Measurements from ENCODE around the gene FADS1. TPM values are rescaled to one million over a fixed set of nuclear protein-coding genes. Genes with fewer than 3 reads are reported as not detected.

The FADS1 gene
- total RNA-seq, 2 experiments from 2014 or later, result not detected

DNA sequence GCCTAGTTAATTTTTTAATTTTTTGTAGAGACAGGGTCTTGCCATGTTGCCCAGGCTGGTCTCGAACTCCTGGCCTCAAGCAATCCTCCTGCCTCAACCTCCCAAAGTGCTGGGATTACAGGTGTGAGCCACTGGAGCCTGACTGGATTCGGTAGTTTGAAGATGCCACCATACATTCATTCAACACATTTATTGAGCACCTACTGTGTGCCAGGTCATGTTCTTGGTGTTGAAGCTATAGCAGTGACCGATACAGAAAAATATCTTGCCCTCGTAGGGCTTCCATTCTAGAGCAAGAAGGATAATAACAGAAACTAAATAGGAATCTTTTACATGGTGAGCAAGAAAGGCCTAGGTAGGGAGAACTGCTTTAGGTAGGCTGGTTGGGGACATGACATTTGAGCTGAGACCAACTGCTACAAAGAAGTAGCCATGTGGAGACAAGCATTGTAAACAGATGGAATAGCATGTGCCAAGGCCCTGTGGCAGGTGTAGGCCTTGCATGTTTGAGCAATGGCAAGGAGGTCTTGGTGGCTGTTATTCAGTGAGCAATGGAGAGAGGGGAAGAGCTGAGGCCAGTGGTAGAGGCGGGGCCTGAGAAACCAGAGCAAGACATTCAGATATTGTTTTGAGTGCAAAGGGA, 66.1 kb downstream of the FADS1 start:
- TF ChIP-seq, protein P1, sequence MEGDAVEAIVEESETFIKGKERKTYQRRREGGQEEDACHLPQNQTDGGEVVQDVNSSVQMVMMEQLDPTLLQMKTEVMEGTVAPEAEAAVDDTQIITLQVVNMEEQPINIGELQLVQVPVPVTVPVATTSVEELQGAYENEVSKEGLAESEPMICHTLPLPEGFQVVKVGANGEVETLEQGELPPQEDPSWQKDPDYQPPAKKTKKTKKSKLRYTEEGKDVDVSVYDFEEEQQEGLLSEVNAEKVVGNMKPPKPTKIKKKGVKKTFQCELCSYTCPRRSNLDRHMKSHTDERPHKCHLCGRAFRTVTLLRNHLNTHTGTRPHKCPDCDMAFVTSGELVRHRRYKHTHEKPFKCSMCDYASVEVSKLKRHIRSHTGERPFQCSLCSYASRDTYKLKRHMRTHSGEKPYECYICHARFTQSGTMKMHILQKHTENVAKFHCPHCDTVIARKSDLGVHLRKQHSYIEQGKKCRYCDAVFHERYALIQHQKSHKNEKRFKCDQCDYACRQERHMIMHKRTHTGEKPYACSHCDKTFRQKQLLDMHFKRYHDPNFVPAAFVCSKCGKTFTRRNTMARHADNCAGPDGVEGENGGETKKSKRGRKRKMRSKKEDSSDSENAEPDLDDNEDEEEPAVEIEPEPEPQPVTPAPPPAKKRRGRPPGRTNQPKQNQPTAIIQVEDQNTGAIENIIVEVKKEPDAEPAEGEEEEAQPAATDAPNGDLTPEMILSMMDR (conservative IDR thresholded peaks at IDR 0.05; ENCODE audit: low read length), result no peak
- TF ChIP-seq EZH2phosphoT487 (IDR thresholded peaks at IDR 0.05; ENCODE audit: borderline replicate concordance, low read depth, low read length), result no peak
- Histone ChIP-seq H3K4me2 (ENCODE audit: low read length) (no peak overlapping the region), H3K79me2 (ENCODE audit: insufficient read depth, low read depth, low read length) (no peaks in the 10 kb centered on the region), H3K9me2 (ENCODE audit: insufficient read depth, low read length) (no peaks in the 10 kb centered on the region), H3K4me1 (ENCODE audit: insufficient read depth, low read length, poor library complexity, severe bottlenecking) (no peaks in the 10 kb centered on the region), H3K4me3 (ENCODE audit: low read depth, low read length, poor library complexity, severe bottlenecking) (no peak overlapping the region), H3K9me3 (ENCODE audit: low read length) (no peaks in the 10 kb centered on the region), H3K27ac (ENCODE audit: low read depth, low read length, poor library complexity, severe bottlenecking) (no peak overlapping the region), H3K36me3 (ENCODE audit: insufficient read depth, low read length) (no peaks in the 10 kb centered on the region), H4K20me1 (ENCODE audit: insufficient read depth, low read length) (no peaks in the 10 kb centered on the region), H2AFZ (ENCODE audit: low read length) (no peak overlapping the region)
- ChIA-PET CTCF (ENCODE audit: unreplicated experiment) (interaction anchor here (0.5 kb wide), 1 partner anchor 11 kb away, joined by 4 read pairs; no protein-coding TSS in a partner anchor), POLR2A (interaction anchor here (0.6 kb wide), 2 partner anchors 60 to 635 kb away, joined by 3 read pairs; no protein-coding TSS in a partner anchor)
- DNase-seq (ENCODE audit: low spot score), result no peak
- BruUV-seq (replicated peaks), result no TSS peak
- intact Hi-C loops (cut with micrococcal nuclease; ENCODE audit: unreplicated experiment), result no loop called here

Other genes starting within 250 kb of the FADS1 start
- not detected in 2 replicates for gene SYT7, start 235.9 kb downstream of the FADS1 start, total RNA-seq (2014; rRNA removed; shearing (Covaris generic))
- gene SYT7, start 235.9 kb downstream of the FADS1 start, total RNA-seq (2022), result not detected in 2 replicates
- gene DAGLA, start 136.6 kb downstream of the FADS1 start, total RNA-seq (2014; rRNA removed; shearing (Covaris generic)), result not detected in 2 replicates
- not detected in 2 replicates for gene DAGLA, start 136.6 kb downstream of the FADS1 start, total RNA-seq (2022)
- gene MYRF, start 64.4 kb downstream of the FADS1 start, total RNA-seq (2014; rRNA removed; shearing (Covaris generic)), result 0.19 and 0.23 TPM in 2 replicates
- 0.98 and 1.1 TPM in 2 replicates for gene MYRF, start 64.4 kb downstream of the FADS1 start, total RNA-seq (2022)
- 119 and 174 TPM in 2 replicates for gene TMEM258, start 24.4 kb downstream of the FADS1 start, total RNA-seq (2014; rRNA removed; shearing (Covaris generic))
- 173 and 174 TPM in 2 replicates for gene TMEM258, start 24.4 kb downstream of the FADS1 start, total RNA-seq (2022)
- gene FEN1, start 24.1 kb downstream of the FADS1 start, total RNA-seq (2014; rRNA removed; shearing (Covaris generic)), result 143 and 153 TPM in 2 replicates
- 102 and 123 TPM in 2 replicates for gene FEN1, start 24.1 kb downstream of the FADS1 start, total RNA-seq (2022)
- gene FADS2, start 11.3 kb upstream of the FADS1 start, total RNA-seq (2014; rRNA removed; shearing (Covaris generic)), result 0.31 and 0.95 TPM in 2 replicates
- gene FADS2, start 11.3 kb upstream of the FADS1 start, total RNA-seq (2022), result 2.3 and 2.8 TPM in 2 replicates
- gene FADS3, start 74.5 kb upstream of the FADS1 start, total RNA-seq (2014; rRNA removed; shearing (Covaris generic)), result 168 and 191 TPM in 2 replicates
- gene FADS3, start 74.5 kb upstream of the FADS1 start, total RNA-seq (2022), result 103 and 143 TPM in 2 replicates
- not detected in 2 replicates for gene RAB3IL1, start 100.6 kb upstream of the FADS1 start, total RNA-seq (2014; rRNA removed; shearing (Covaris generic))
- not detected in 2 replicates for gene RAB3IL1, start 100.6 kb upstream of the FADS1 start, total RNA-seq (2022)
- gene BEST1, start 133.3 kb upstream of the FADS1 start, total RNA-seq (2014; rRNA removed; shearing (Covaris generic)), result 1.5 and 3.1 TPM in 2 replicates
- gene BEST1, start 133.3 kb upstream of the FADS1 start, total RNA-seq (2022), result 1.9 and 3.3 TPM in 2 replicates
- gene FTH1, start 150.6 kb upstream of the FADS1 start, total RNA-seq (2014; rRNA removed; shearing (Covaris generic)), result 143 and 153 TPM in 2 replicates
- 185 and 245 TPM in 2 replicates for gene FTH1, start 150.6 kb upstream of the FADS1 start, total RNA-seq (2022)

Measured in OCI-LY7 (cell line).